HEK293 (cell line): ENCODE measurements around the gene RAB6C.
"Not testable (repeated sequence)": the region's sequence is repeated elsewhere in the genome, so short reads cannot be mapped to it uniquely, and the experiment has no call there.

Source experiments
- ZNF654 ChIP-seq: fragments of 450-650 bp; formaldehyde crosslinking; IDR thresholded peaks from 2 replicates; pipeline ENCODE4 v1.5.1; 2016; ENCODE audit warnings: low read depth, missing biosample characterization, missing genetic modification characterization
- ZNF830 ChIP-seq: fragments of 450-650 bp; IDR thresholded peaks from 2 replicates; pipeline ENCODE4 v1.5.0; 2018; ENCODE audit warnings: missing biosample characterization, missing genetic modification characterization, low read depth, mild to moderate bottlenecking, moderate library complexity

DNA sequence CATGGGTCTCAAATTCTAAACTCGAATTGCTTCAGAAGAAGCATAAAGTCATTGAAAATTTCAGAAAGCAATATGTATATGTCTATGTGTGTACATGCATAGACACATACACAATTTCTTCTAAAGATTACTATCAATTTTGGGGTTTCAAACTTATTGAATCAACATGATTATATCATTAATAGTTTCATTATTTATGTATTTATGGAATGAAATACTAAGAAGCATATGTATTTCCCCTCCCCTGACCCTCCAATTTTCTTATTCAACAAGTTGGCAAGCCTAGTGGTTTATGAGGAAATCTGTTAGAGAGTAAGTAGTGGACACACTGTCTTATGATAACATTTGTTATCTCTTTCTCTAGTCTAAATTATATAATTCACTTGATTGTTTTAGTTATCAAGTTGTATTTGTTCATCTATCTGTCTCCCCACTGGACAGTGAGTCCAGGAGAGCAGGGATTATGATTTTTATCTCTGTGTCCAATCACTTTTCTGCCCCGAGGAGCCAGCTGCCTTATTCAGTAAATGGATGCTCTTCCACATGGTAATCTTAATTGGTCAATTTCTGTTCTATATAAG lies 17.3 kb downstream of the RAB6C start:
- not testable (repeated sequence) for TF ChIP-seq ZNF654 (tag by site-specific recombination); ZNF830
